GM23338 (cell line): Measurements from ENCODE around the gene CRHR1. TPM values are rescaled to one million over a fixed set of nuclear protein-coding genes. Genes with fewer than 3 reads are reported as not detected.

Experiments used
- ATAC-seq: fragments of 200-7000 bp; cut with Tn5 transposase; 3 replicates; pipeline ENCODE4 v1.9.1; 2020
- DNase-seq: peaks from one replicate; pipeline ENCODE4 v3.0.0-alpha.2; 2015; ENCODE audit warnings: low spot score
- H2AFZ ChIP-seq: fragments of 200-600 bp; sonication (generic); 2 replicates; pipeline ENCODE4 v1.8.0; 2016; ENCODE audit warnings: antibody characterized with exemption, mild to moderate bottlenecking, moderate library complexity
- H3F3A ChIP-seq: fragments of 200-600 bp; sonication (generic); replicated peaks from 2 replicates; pipeline ENCODE4 v1.8.0; 2017; ENCODE audit warnings: antibody characterized with exemption, mixed run types, low read depth
- H3K27ac ChIP-seq: fragments of 200-600 bp; sonication (generic); 2 replicates; pipeline ENCODE4 v1.6.1; 2016; ENCODE audit warnings: low read depth
- H3K27me3 ChIP-seq: fragments of 200-600 bp; sonication (generic); 2 replicates; pipeline ENCODE4 v1.8.0; 2016; ENCODE audit warnings: mild to moderate bottlenecking, mixed run types, moderate library complexity; ENCODE audit not compliant: insufficient read depth
- H3K36me3 ChIP-seq: fragments of 200-600 bp; sonication (generic); 2 replicates; pipeline ENCODE4 v1.8.0; 2016; ENCODE audit warnings: mild to moderate bottlenecking; ENCODE audit not compliant: insufficient read depth
- H3K4me1 ChIP-seq: fragments of 200-600 bp; sonication (generic); 2 replicates; pipeline ENCODE4 v1.8.0; 2016; ENCODE audit warnings: mild to moderate bottlenecking, moderate library complexity; ENCODE audit not compliant: insufficient read depth
- H3K4me2 ChIP-seq: fragments of 200-600 bp; sonication (generic); 2 replicates; pipeline ENCODE4 v1.7.1; 2017; ENCODE audit warnings: mixed run types
- H3K4me3 ChIP-seq: fragments of 200-600 bp; sonication (generic); 2 replicates; pipeline ENCODE4 v1.6.1; 2016; ENCODE audit warnings: mixed run types
- H3K79me2 ChIP-seq: fragments of 200-600 bp; sonication (generic); replicated peaks from 2 replicates; pipeline ENCODE4 v1.8.0; 2017; ENCODE audit warnings: mild to moderate bottlenecking; ENCODE audit not compliant: insufficient read depth
- H3K9me2 ChIP-seq: fragments of 200-600 bp; sonication (generic); 2 replicates; pipeline ENCODE4 v1.8.0; 2017; ENCODE audit not compliant: insufficient read depth
- H4K20me1 ChIP-seq: fragments of 200-600 bp; sonication (generic); replicated peaks from 2 replicates; pipeline ENCODE4 v1.8.0; 2017; ENCODE audit warnings: mild to moderate bottlenecking; ENCODE audit not compliant: insufficient read depth
- H3K27ac Mint-ChIP-seq: 2 replicates; pipeline ENCODE4 v1.8.0; 2020; ENCODE audit warnings: inconsistent platforms, mild to moderate bottlenecking, moderate library complexity, mixed read lengths
- H3K27me3 Mint-ChIP-seq: 3 replicates; pipeline ENCODE4 v1.8.0; 2022; ENCODE audit warnings: low read depth, mild to moderate bottlenecking, moderate library complexity, mixed read lengths, inconsistent platforms; ENCODE audit not compliant: insufficient read depth, poor library complexity
- H3K36me3 Mint-ChIP-seq: 3 replicates; pipeline ENCODE4 v1.8.0; 2021; ENCODE audit warnings: low read depth, mild to moderate bottlenecking, inconsistent platforms, moderate library complexity, mixed read lengths
- H3K4me1 Mint-ChIP-seq: 3 replicates; pipeline ENCODE4 v1.8.0; 2020; ENCODE audit warnings: mild to moderate bottlenecking, inconsistent platforms, mixed read lengths
- H3K4me3 Mint-ChIP-seq: 3 replicates; pipeline ENCODE4 v1.8.0; 2021; ENCODE audit warnings: moderate library complexity, mild to moderate bottlenecking, inconsistent platforms, mixed read lengths
- H3K9me3 Mint-ChIP-seq: 3 replicates; pipeline ENCODE4 v1.8.0; 2020; ENCODE audit warnings: moderate library complexity, mild to moderate bottlenecking, inconsistent platforms, mixed read lengths
- CREB1 ChIP-seq: fragments of 250-450 bp; sonication (Bioruptor Pico); IDR thresholded peaks from 2 replicates; pipeline ENCODE4 v1.5.0; 2020; ENCODE audit warnings: low read depth, mild to moderate bottlenecking, moderate library complexity
- CTCF ChIP-seq, 2 experiments: fragments of 200-600 bp in 1 of 2; sonication (generic) in 1 of 2; conservative IDR thresholded peaks; 2 replicates each; pipeline versions ENCODE4 v1.5.1 to v1.6.1; 2016 to 2017; ENCODE audit warnings: antibody characterized with exemption in 2 of 2, low read depth in 2 of 2, mild to moderate bottlenecking in 2 of 2, moderate library complexity in 1 of 2
- ETS1 ChIP-seq: IDR thresholded peaks from 2 replicates; pipeline ENCODE4 v1.6.1; 2016; ENCODE audit warnings: antibody characterized with exemption
- EZH2 ChIP-seq: fragments of 200-600 bp; sonication (generic); IDR thresholded peaks from one replicate; pipeline ENCODE4 v1.8.0; 2017; ENCODE audit warnings: antibody characterized with exemption, mild to moderate bottlenecking, low read depth; ENCODE audit not compliant: unreplicated experiment
- EZH2phosphoT487 ChIP-seq: fragments of 200-600 bp; sonication (generic); IDR thresholded peaks from one replicate; pipeline ENCODE4 v1.8.1; 2018; ENCODE audit warnings: antibody characterized with exemption; ENCODE audit not compliant: unreplicated experiment
- JUNB ChIP-seq: IDR thresholded peaks from one replicate; pipeline ENCODE4 v1.6.1; 2016; ENCODE audit warnings: antibody characterized with exemption; ENCODE audit not compliant: unreplicated experiment
- NANOG ChIP-seq: IDR thresholded peaks from 2 replicates; pipeline ENCODE4 v1.6.1; 2016; ENCODE audit warnings: antibody characterized with exemption, borderline replicate concordance
- POLR2AphosphoS5 ChIP-seq: IDR thresholded peaks from 2 replicates; pipeline ENCODE4 v1.6.1; 2016; ENCODE audit warnings: antibody characterized with exemption, low read depth
- STAT1 ChIP-seq: IDR thresholded peaks from one replicate; pipeline ENCODE4 v1.6.1; 2016; ENCODE audit warnings: antibody characterized with exemption; ENCODE audit not compliant: unreplicated experiment
- ZNF114 ChIP-seq: fragments of 250-450 bp; sonication (Bioruptor Pico); IDR thresholded peaks from 2 replicates; pipeline ENCODE4 v1.5.0; 2020; ENCODE audit warnings: mild to moderate bottlenecking, moderate library complexity
- ZNF462 ChIP-seq: fragments of 250-450 bp; sonication (Bioruptor Pico); IDR thresholded peaks from 2 replicates; pipeline ENCODE4 v1.5.0; 2020; ENCODE audit warnings: mild to moderate bottlenecking, moderate library complexity
- polyA plus RNA-seq: library from polyadenylated mRNA; unstranded; fragments of >200 nt; fragmentation: Nextera tagmentation; extraction: Ambion mirVana; gene quantifications from 2 replicates; pipeline ENCODE4 v1.2.1, GENCODE V29; 2016
- total RNA-seq: library from RNA; depleted of rRNA; stranded (reverse); fragments of >200 nt; shearing (Covaris generic); gene quantifications from 2 replicates; pipeline ENCODE4 v1.2.3, GENCODE V29; 2014

The CRHR1 gene
- total and polyA plus RNA-seq, 2 experiments from 2014 or later = 0.19 to 0.76 TPM

GRCh38 chr17:45851873-45852272 is 67.8 kb downstream of the CRHR1 start:
- TF ChIP-seq NANOG (no peak), JUNB (no peak), ZNF462 (CRISPR knock-in tag) (no peak), ETS1 (no peak), ZNF114 (CRISPR knock-in tag) (no peak), EZH2phosphoT487 (no peak), CREB1 (CRISPR knock-in tag) (no peak), STAT1 (no peak), POLR2AphosphoS5 (no peak), EZH2 (no peak), CTCF (conservative IDR thresholded peaks at IDR 0.05; ENCODE audit: low read depth in 2 of 2) (no peak)
- H3K36me3 Mint-ChIP-seq = no peaks in the 10 kb centered on the region
- 0 out of 3 replicates have a peak, but pooled peaks cover 5% of the 10 kb centered on the region for H3K9me3 Mint-ChIP-seq
- no peak overlapping the region for H3K27ac Mint-ChIP-seq
- H2AFZ ChIP-seq = no peak overlapping the region
- H3K4me2 ChIP-seq = no peak overlapping the region
- no peak overlapping the region for H3K4me3 Mint-ChIP-seq
- peaks cover 16% of the 10 kb centered on the region for H3K27me3 Mint-ChIP-seq
- ATAC-seq (no peak), DNase-seq (no peak)
- H3K4me1 ChIP-seq = no peaks in the 10 kb centered on the region
- no peaks in the 10 kb centered on the region for H3K79me2 ChIP-seq
- no peaks in the 10 kb centered on the region for H3K9me2 ChIP-seq
- no peaks in the 10 kb centered on the region for H3F3A ChIP-seq
- no peak overlapping the region for H3K4me3 ChIP-seq
- H3K27me3 ChIP-seq = no peaks in the 10 kb centered on the region
- no peaks in the 10 kb centered on the region for H3K4me1 Mint-ChIP-seq
- no peaks in the 10 kb centered on the region for H3K36me3 ChIP-seq
- H4K20me1 ChIP-seq = no peaks in the 10 kb centered on the region
- H3K27ac ChIP-seq = no peak overlapping the region
